Progenitor cell of endocrine pancreas (in vitro differentiated cells): ENCODE results near the gene FREM2. TPM values are rescaled to one million over a fixed set of nuclear protein-coding genes. Genes with fewer than 3 reads are reported as not detected.

ENCODE experiments used
- DNase-seq: peaks from one replicate; pipeline ENCODE4 v3.0.0; 2021; ENCODE audit warnings: low spot score; ENCODE audit not compliant: unreplicated experiment
- H3K27ac Mint-ChIP-seq: 2 replicates; pipeline ENCODE4 v1.8.0; 2021; ENCODE audit warnings: mild to moderate bottlenecking, moderate library complexity, mixed read lengths
- H3K27me3 Mint-ChIP-seq: 2 replicates; pipeline ENCODE4 v1.8.0; 2021; ENCODE audit warnings: mixed read lengths
- H3K36me3 Mint-ChIP-seq: 2 replicates; pipeline ENCODE4 v1.8.0; 2022; ENCODE audit warnings: mixed read lengths; ENCODE audit not compliant: insufficient read depth
- H3K4me1 Mint-ChIP-seq: 2 replicates; pipeline ENCODE4 v1.8.0; 2021; ENCODE audit warnings: low read depth, mixed read lengths
- H3K4me3 Mint-ChIP-seq: 2 replicates; pipeline ENCODE4 v1.8.0; 2021; ENCODE audit warnings: low read depth, mild to moderate bottlenecking, moderate library complexity, mixed read lengths
- H3K9me3 Mint-ChIP-seq: 2 replicates; pipeline ENCODE4 v1.8.0; 2021; ENCODE audit warnings: low read depth, mixed read lengths
- CTCF ChIP-seq: fragments of 200-600 bp; sonication (generic); IDR thresholded peaks from one replicate; pipeline ENCODE4 v1.5.0; 2021; ENCODE audit warnings: antibody characterized with exemption, mild to moderate bottlenecking; ENCODE audit not compliant: unreplicated experiment
- long read RNA-seq: library from polyadenylated mRNA; unstranded; transcript quantifications from one replicate; pipeline ENCODE4 v2.0.0, GENCODE V29; 2020
- total RNA-seq: library from RNA; stranded (reverse); gene quantifications from 2 replicates; pipeline ENCODE4 v1.2.1, GENCODE V29; 2021

Gene FREM2, protein sequence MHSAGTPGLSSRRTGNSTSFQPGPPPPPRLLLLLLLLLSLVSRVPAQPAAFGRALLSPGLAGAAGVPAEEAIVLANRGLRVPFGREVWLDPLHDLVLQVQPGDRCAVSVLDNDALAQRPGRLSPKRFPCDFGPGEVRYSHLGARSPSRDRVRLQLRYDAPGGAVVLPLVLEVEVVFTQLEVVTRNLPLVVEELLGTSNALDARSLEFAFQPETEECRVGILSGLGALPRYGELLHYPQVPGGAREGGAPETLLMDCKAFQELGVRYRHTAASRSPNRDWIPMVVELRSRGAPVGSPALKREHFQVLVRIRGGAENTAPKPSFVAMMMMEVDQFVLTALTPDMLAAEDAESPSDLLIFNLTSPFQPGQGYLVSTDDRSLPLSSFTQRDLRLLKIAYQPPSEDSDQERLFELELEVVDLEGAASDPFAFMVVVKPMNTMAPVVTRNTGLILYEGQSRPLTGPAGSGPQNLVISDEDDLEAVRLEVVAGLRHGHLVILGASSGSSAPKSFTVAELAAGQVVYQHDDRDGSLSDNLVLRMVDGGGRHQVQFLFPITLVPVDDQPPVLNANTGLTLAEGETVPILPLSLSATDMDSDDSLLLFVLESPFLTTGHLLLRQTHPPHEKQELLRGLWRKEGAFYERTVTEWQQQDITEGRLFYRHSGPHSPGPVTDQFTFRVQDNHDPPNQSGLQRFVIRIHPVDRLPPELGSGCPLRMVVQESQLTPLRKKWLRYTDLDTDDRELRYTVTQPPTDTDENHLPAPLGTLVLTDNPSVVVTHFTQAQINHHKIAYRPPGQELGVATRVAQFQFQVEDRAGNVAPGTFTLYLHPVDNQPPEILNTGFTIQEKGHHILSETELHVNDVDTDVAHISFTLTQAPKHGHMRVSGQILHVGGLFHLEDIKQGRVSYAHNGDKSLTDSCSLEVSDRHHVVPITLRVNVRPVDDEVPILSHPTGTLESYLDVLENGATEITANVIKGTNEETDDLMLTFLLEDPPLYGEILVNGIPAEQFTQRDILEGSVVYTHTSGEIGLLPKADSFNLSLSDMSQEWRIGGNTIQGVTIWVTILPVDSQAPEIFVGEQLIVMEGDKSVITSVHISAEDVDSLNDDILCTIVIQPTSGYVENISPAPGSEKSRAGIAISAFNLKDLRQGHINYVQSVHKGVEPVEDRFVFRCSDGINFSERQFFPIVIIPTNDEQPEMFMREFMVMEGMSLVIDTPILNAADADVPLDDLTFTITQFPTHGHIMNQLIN (N-terminal part only)
- 75.3 and 92.8 TPM in 2 replicates for total RNA-seq
- long read RNA-seq, partial matches to known transcripts: 17 of 33 reads
- long read RNA-seq, other reads (novel, unspliced or antisense): 16 of 33 reads

DNA sequence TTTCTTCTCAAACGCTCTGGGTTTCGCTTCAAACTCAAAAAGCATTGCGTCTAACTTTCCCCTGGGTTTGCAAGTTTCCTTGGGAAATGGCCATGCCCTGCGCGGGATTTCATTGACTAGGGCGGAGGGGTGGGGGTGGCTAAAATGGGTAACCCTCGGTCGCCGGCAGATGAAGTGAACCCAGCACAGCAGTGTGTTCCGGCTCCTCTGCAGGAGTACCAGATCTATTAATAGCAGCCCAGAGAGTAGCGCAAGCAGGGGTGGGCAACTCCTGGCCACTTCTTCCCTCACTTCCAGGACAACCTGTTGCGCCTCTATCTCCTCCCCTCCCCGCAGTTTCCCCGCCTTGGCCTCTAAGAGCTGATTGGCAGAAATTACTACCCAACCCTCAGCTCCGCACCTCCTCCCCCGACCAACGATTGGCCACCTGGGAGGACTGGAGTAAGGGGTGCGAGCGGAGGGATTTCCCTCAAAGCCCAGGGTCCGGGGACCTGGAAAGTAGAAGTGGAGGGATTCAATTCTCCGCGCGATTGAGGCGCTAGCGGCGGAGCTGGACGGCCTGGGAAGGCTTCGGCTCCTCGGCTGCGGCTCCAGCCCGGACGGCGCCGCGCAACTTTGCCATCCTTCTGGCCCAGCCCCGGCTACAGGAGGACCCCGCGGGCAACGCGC lies at the start of gene FREM2:
Gene FREM2, plus strand, starts transcription at position 501 of the 669 bp plus-strand sequence. CDS start 268 bp downstream, outside the sequence.
- Mint-ChIP-seq H3K36me3 (peaks cover 30% of the 10 kb centered on the region), H3K9me3 (peaks cover 9% of the 10 kb centered on the region), H3K4me1 (peaks cover 20% of the 10 kb centered on the region), H3K27ac (peak within 1 kb of the TSS; percentile 94), H3K4me3 (peak within 1 kb of the TSS; percentile 89), H3K27me3 (no peaks in the 10 kb centered on the region)
- TF ChIP-seq CTCF: no peak
- DNase-seq: peak; percentile 86

GRCh38 chr13:38637576-38637975 lies 49.3 kb upstream of the FREM2 start:
- H3K9me3 Mint-ChIP-seq: no peaks in the 10 kb centered on the region
- no peak for TF ChIP-seq CTCF
- no peaks in the 10 kb centered on the region for H3K36me3 Mint-ChIP-seq
- DNase-seq: no peak
- peak overlapping the region; percentile 81 for H3K27ac Mint-ChIP-seq
- H3K27me3 Mint-ChIP-seq: no peaks in the 10 kb centered on the region
- H3K4me1 Mint-ChIP-seq: peaks cover 50% of the 10 kb centered on the region
- peak overlapping the region; percentile 14 for H3K4me3 Mint-ChIP-seq

DNA sequence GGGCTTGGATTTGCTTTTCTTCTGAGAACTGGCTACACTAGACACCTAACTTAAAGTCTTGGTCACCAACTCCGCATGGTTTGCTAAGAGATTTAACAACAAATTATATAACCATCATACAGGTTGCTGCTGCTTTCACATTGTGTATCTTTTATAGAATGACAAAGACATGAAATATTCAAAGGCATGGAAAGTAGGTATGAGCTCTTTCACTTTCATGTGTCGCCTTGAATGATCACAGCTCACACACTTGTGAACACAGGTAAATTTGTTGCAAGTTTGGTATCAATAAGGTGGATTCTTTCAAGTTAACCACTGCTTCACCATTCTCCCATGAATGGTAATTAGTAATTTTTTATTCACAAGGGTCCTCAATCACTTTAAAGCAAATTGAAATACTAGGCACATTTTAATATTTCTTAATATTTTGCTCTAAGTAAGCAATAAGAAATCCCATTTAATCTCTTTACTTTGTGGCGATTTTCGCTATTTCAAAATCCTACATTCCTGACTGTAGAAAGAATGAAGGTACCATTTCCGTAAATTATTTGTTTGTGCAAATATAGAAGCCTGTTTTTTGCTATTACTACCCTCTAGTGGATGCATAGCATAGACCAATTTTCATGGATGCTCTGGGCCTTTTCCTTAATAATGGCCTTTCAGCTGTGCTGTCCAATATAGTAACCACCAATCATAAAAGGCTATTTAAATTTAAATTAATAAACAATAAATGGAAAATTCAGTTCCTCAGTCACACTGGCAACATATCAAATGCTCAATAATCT lies 45.5 kb upstream of the FREM2 start:
- peak; percentile 43 for TF ChIP-seq CTCF
- H3K27me3 Mint-ChIP-seq: no peaks in the 10 kb centered on the region
- H3K4me3 Mint-ChIP-seq: no peak overlapping the region
- no peaks in the 10 kb centered on the region for H3K9me3 Mint-ChIP-seq
- DNase-seq: no peak
- H3K27ac Mint-ChIP-seq: no peak overlapping the region
- H3K4me1 Mint-ChIP-seq: peaks cover 29% of the 10 kb centered on the region
- H3K36me3 Mint-ChIP-seq: no peaks in the 10 kb centered on the region

DNA sequence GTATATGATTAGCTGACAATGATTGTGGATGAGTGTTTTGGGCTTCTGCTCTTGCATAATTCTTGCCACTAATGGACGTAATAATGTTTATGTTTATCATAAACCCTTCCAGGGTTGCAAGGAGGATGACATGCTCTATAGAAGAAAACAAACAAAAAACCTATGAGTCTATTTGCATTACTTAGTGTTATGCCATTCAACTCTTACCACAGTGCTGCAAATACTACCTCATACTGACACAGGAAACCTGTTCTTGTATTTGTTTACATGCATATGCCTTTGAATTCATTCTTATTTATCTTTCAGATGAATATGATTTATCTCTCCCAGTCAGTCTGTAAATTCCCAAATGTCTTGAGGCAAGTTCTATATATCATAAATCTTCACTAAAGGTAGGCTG lies 39.6 kb upstream of the FREM2 start:
- DNase-seq: no peak

More for the DNA sequence above, 39.6 kb upstream of the FREM2 start:
- no peak overlapping the region for H3K4me3 Mint-ChIP-seq
- H3K4me1 Mint-ChIP-seq: peaks cover 4% of the 10 kb centered on the region
- H3K27me3 Mint-ChIP-seq: no peaks in the 10 kb centered on the region
- H3K9me3 Mint-ChIP-seq: no peaks in the 10 kb centered on the region
- no peaks in the 10 kb centered on the region for H3K36me3 Mint-ChIP-seq
- TF ChIP-seq CTCF: no peak
- no peak overlapping the region for H3K27ac Mint-ChIP-seq
